Measurements from ENCODE around the gene UBE2S. TPM values are rescaled to one million over a fixed set of nuclear protein-coding genes. Genes with fewer than 3 reads are reported as not detected.

UBE2S gene
- total RNA-seq, 3 donors from 2014 or later (not counting 1 experiment from before 2014, with no cell fraction given), result 60.2 to 107 (median 63.9) TPM

DNA sequence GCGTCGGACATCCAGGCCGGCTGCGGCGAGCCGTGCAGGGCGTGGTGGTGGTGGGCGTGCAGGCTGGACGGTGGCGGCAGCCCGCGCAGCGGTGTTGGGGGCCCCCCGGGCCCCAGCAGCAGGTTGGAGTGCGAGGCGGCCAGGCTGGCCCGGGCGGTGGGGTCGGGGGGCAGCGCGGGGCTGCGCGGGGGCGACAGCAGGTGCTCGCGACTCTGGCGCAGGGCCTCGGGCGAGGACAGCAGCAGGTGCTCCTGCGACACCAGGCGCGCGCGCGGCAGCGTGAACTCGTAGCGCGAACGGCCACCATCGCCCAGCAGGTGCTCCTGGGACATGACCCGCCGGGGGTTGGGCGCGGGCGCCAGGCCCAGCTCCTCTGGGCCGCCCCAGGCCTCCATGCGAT lies 25.7 kb upstream of the UBE2S start:
- H3K9me3 Mint-ChIP-seq, result no peaks in the 10 kb centered on the region
- WGBS (ENCODE audit: insufficient coverage), result 16% methylated on average over 48 of the region's 48 CpGs
- no peak overlapping the region for H3K4me3 Mint-ChIP-seq
- peaks cover 0 to 6% of the 10 kb centered on the region in 2 donors for H3K4me1 Mint-ChIP-seq
- Histone ChIP-seq H3K4me1 (ENCODE audit: control insufficient read depth, insufficient read depth, low read length) (no peaks in the 10 kb centered on the region), H3K27ac (ENCODE audit: low read length) (no peak overlapping the region), H3K36me3 (ENCODE audit: control insufficient read depth, insufficient read depth, low read length) (no peaks in the 10 kb centered on the region), H3K4me3 (ENCODE audit: low read length) (no peak overlapping the region), H3K27me3 (ENCODE audit: control insufficient read depth, insufficient read depth, low read length) (peaks cover 18% of the 10 kb centered on the region), H3K9me3 (ENCODE audit: control insufficient read depth, insufficient read depth, low read length) (no peaks in the 10 kb centered on the region)
- H3K27me3 Mint-ChIP-seq (ENCODE audit: low read depth in 2 of 2), result peaks cover 27 to 36% of the 10 kb centered on the region in 2 donors
- H3K36me3 Mint-ChIP-seq, result no peaks in the 10 kb centered on the region
- TF ChIP-seq, protein P1, sequence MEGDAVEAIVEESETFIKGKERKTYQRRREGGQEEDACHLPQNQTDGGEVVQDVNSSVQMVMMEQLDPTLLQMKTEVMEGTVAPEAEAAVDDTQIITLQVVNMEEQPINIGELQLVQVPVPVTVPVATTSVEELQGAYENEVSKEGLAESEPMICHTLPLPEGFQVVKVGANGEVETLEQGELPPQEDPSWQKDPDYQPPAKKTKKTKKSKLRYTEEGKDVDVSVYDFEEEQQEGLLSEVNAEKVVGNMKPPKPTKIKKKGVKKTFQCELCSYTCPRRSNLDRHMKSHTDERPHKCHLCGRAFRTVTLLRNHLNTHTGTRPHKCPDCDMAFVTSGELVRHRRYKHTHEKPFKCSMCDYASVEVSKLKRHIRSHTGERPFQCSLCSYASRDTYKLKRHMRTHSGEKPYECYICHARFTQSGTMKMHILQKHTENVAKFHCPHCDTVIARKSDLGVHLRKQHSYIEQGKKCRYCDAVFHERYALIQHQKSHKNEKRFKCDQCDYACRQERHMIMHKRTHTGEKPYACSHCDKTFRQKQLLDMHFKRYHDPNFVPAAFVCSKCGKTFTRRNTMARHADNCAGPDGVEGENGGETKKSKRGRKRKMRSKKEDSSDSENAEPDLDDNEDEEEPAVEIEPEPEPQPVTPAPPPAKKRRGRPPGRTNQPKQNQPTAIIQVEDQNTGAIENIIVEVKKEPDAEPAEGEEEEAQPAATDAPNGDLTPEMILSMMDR (IDR thresholded peaks at IDR 0.05), result no peak
- ATAC-seq (no peak), DNase-seq (no peak)
- no peak overlapping the region for H3K27ac Mint-ChIP-seq
- intact Hi-C loops (cut with micrococcal nuclease), result no loop called here

DNA sequence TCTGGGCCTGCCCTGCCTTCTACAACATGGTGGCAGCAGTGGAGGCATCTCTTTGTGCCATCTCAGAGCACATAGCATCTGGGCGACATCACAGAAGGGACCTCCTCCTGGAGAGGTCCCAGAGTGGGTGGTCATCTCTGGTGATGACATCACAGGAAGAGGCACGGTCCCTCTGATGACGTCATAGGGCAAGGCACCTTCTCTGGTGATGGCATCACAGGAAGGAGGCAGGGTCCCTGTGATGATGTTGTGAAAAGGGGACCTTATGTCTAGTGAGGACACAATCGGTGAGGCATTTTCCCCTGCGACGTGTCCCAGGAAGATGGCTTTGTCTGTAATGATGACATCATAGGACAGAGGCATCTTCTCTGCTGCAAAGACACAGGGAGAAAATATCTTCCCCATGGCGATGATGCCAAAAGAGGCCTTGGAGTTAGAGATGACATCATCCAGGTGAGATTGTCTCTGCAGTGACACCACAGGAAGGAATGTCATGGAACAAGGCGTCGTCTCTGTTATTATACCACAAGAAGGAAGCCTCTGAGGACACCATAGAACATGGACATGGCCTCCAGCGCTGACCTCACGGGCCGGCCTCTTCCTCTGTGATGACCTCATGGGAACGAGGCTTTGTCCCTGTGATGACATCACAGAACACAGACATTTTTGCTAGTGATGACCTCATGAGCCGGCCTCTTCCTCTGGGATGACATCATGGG lies 24.8 kb upstream of the UBE2S start:
- Histone ChIP-seq H3K27me3 (ENCODE audit: control insufficient read depth, insufficient read depth, low read length) (peaks cover 15% of the 10 kb centered on the region), H3K4me1 (ENCODE audit: control insufficient read depth, insufficient read depth, low read length) (no peaks in the 10 kb centered on the region)

DNA sequence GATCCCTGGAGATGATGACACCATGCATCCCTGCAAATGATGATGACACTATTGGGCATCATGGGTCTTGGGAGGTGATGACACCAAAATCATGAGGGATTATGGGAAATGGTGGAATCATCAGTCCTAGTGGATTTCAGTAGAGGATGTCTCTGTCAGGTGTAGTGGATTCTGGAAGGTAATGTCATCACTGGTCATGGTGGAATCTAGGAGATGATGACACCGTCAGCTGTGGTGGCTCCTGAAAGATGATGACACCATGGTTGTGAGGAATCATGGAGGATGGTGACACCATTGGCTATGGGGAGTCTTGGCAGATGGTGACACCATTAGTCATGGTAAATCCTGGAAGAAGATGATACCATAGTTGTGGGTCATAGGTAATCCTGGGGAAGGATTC lies 23.6 kb upstream of the UBE2S start:
- H3K27ac Mint-ChIP-seq, result no peak overlapping the region
- 83% methylated on average over 1 of the region's 1 CpG for WGBS (ENCODE audit: insufficient coverage)

More for the DNA sequence above, 24.8 kb upstream of the UBE2S start:
- ATAC-seq, result no peak
- Mint-ChIP-seq H3K4me3 (no peak overlapping the region), H3K9me3 (no peaks in the 10 kb centered on the region), H3K27ac (no peak overlapping the region), H3K27me3 (ENCODE audit: low read depth in 2 of 2) (peaks cover 25 to 35% of the 10 kb centered on the region in 2 donors), H3K4me1 (peaks cover 0 to 5% of the 10 kb centered on the region in 2 donors), H3K36me3 (no peaks in the 10 kb centered on the region)
- TF ChIP-seq, protein P1 (IDR thresholded peaks at IDR 0.05), result no peak
- Histone ChIP-seq H3K9me3 (ENCODE audit: control insufficient read depth, insufficient read depth, low read length) (no peaks in the 10 kb centered on the region), H3K27ac (ENCODE audit: low read length) (no peak overlapping the region), H3K36me3 (ENCODE audit: control insufficient read depth, insufficient read depth, low read length) (no peaks in the 10 kb centered on the region), H3K4me3 (ENCODE audit: low read length) (no peak overlapping the region)
- no peak for DNase-seq
- intact Hi-C loops (cut with micrococcal nuclease), result no loop called here
- 90% methylated on average over 14 of the region's 14 CpGs for WGBS (ENCODE audit: insufficient coverage)

More for the DNA sequence above, 23.6 kb upstream of the UBE2S start:
- H3K9me3 ChIP-seq (ENCODE audit: control insufficient read depth, insufficient read depth, low read length), result no peaks in the 10 kb centered on the region
- TF ChIP-seq, protein P1 (IDR thresholded peaks at IDR 0.05), result no peak
- H3K4me3 ChIP-seq (ENCODE audit: low read length), result no peak overlapping the region
- no peak for ATAC-seq
- H3K27me3 ChIP-seq (ENCODE audit: control insufficient read depth, insufficient read depth, low read length), result peaks cover 10% of the 10 kb centered on the region
- intact Hi-C loops (cut with micrococcal nuclease), result no loop called here
- no peak overlapping the region for H3K27ac ChIP-seq (ENCODE audit: low read length)
- Mint-ChIP-seq H3K4me3 (no peak overlapping the region), H3K27me3 (ENCODE audit: low read depth in 2 of 2) (peaks cover 15 to 25% of the 10 kb centered on the region in 2 donors), H3K36me3 (no peaks in the 10 kb centered on the region), H3K9me3 (no peaks in the 10 kb centered on the region), H3K4me1 (no peaks in the 10 kb centered on the region)
- H3K4me1 ChIP-seq (ENCODE audit: control insufficient read depth, insufficient read depth, low read length), result no peaks in the 10 kb centered on the region
- DNase-seq, result no peak
- no peaks in the 10 kb centered on the region for H3K36me3 ChIP-seq (ENCODE audit: control insufficient read depth, insufficient read depth, low read length)

Data from natural killer cell (primary cell).